ENCODE data around the gene SAMD4A. TPM values are rescaled to one million over a fixed set of nuclear protein-coding genes. Genes with fewer than 3 reads are reported as not detected.

Gene SAMD4A
- total RNA-seq, 1 donor from 2014 or later, result 4.7 TPM

DNA sequence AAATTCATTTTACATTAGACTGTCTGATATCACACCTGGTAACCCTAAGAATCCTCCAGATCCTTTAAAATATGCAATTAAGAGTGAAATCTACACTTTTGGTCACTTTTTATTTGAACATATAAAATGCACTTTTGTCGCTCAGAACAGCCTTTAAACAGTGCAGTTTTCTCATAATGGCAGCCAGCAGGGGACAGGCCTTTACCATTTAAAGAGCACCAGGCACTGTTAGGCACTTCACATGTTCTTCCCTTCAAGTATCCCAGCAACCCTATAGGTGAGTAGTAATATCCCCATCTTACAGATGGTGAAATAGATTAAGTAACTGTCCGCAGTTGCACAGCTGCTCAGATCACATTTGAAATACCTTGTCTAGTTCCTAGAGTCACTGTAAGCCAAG lies 11.3 kb upstream of the SAMD4A start:
- Mint-ChIP-seq H3K27ac (ENCODE audit: unreplicated experiment) (no peak overlapping the region), H3K4me1 (no peaks in the 10 kb centered on the region), H3K36me3 (ENCODE audit: low read depth) (no peaks in the 10 kb centered on the region), H3K9me3 (no peaks in the 10 kb centered on the region), H3K27me3 (ENCODE audit: low read depth) (peaks cover 5% of the 10 kb centered on the region), H3K4me3 (no peak overlapping the region)
- TF ChIP-seq, protein P1, sequence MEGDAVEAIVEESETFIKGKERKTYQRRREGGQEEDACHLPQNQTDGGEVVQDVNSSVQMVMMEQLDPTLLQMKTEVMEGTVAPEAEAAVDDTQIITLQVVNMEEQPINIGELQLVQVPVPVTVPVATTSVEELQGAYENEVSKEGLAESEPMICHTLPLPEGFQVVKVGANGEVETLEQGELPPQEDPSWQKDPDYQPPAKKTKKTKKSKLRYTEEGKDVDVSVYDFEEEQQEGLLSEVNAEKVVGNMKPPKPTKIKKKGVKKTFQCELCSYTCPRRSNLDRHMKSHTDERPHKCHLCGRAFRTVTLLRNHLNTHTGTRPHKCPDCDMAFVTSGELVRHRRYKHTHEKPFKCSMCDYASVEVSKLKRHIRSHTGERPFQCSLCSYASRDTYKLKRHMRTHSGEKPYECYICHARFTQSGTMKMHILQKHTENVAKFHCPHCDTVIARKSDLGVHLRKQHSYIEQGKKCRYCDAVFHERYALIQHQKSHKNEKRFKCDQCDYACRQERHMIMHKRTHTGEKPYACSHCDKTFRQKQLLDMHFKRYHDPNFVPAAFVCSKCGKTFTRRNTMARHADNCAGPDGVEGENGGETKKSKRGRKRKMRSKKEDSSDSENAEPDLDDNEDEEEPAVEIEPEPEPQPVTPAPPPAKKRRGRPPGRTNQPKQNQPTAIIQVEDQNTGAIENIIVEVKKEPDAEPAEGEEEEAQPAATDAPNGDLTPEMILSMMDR (conservative IDR thresholded peaks at IDR 0.05), result peak; percentile 30
- no peak for DNase-seq (ENCODE audit: low read depth, low spot score)

DNA sequence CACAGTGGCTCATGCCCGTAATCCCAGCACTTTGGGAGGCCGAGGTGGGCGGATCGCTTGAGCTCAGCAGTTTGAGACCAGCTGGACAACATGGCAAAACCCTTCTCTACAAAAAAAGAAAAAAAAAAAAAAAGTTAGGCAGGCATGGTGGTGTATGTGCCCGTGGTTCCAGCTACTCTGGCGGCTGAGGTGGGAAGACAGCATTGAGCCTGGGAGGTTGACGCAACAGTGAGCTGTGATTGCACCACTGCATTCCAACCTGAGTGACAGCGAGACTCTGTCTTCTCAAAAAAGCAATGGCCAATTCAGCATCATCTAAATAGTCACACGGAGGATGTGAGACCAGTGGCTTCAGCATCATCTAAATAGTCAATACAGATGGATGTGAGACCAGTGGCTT lies 10.4 kb upstream of the SAMD4A start:
- H3K27ac Mint-ChIP-seq (ENCODE audit: unreplicated experiment), result no peak overlapping the region
- no peaks in the 10 kb centered on the region for H3K36me3 Mint-ChIP-seq (ENCODE audit: low read depth)
- H3K4me3 Mint-ChIP-seq, result no peak overlapping the region
- no peaks in the 10 kb centered on the region for H3K4me1 Mint-ChIP-seq
- TF ChIP-seq, protein P1 (conservative IDR thresholded peaks at IDR 0.05), result no peak
- H3K27me3 Mint-ChIP-seq (ENCODE audit: low read depth), result peaks cover 7% of the 10 kb centered on the region
- no peak for DNase-seq (ENCODE audit: low read depth, low spot score)
- no peaks in the 10 kb centered on the region for H3K9me3 Mint-ChIP-seq

DNA sequence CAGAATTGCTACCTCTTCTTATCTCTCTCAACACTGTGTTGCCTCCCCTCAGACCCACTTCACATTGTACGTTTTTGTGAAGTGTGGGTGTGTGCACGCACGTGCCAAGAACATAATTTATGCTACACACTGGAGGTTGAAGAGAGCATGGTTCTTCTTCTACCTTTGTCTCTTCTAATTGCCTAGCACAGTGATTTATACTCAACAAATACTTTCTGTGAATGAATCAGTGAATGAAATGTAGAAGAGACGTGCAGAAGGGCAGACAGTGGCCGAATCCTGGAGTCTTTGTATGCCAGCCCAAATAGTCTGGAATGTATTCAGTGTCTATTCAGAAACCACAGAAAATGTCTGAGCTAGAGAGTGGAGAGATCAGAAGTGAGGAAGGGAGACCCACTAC lies 4.6 kb upstream of the SAMD4A start:
- Mint-ChIP-seq H3K4me3 (no peak overlapping the region), H3K4me1 (peaks cover 3% of the 10 kb centered on the region), H3K27me3 (ENCODE audit: low read depth) (peaks cover 37% of the 10 kb centered on the region), H3K27ac (ENCODE audit: unreplicated experiment) (no peak overlapping the region), H3K9me3 (no peaks in the 10 kb centered on the region), H3K36me3 (ENCODE audit: low read depth) (no peaks in the 10 kb centered on the region)
- no peak for DNase-seq (ENCODE audit: low read depth, low spot score)
- TF ChIP-seq, protein P1 (conservative IDR thresholded peaks at IDR 0.05), result no peak

DNA sequence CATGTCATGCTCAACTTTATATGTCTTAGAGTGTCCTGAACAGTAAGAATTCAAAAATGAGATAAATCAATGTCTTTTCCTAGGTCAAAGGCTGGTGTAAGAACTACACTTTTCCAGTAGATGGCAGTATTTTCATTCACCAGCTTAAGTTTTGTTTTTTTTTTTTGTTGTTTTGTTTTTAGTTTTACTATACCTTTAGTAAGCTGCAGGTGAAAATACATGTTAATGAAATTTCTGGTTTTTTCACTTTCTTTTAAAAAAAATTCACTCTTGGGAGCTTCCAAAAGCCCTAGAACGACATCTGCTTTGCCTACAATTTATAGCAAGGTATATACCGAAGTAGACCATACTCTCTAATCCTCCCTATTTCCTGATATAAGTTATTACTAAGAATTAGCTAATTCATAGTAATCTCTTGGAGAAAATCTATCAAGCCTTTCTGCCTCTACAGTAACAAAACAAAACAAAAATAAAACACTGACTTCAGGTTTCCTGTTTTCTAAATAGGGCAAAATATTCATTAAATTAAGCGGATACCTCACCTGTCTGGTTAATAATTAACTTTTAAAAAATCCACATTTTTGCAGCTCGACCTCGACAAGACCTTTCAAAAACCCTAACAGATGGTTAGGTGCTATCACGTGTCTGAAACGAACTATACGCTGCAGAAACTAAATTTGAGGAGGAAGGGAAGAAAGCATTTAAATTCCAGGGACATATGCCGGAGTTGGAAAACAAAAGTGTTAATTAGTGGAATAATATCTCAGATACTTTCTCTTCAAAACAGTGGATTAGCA lies 2.7 kb upstream of the SAMD4A start:
- no peaks in the 10 kb centered on the region for H3K9me3 Mint-ChIP-seq
- no peak overlapping the region for H3K27ac Mint-ChIP-seq (ENCODE audit: unreplicated experiment)
- TF ChIP-seq, protein P1 (conservative IDR thresholded peaks at IDR 0.05), result peak; percentile 97
- peaks cover 16% of the 10 kb centered on the region for H3K4me1 Mint-ChIP-seq
- H3K4me3 Mint-ChIP-seq, result peak overlapping the region; percentile 89
- H3K27me3 Mint-ChIP-seq (ENCODE audit: low read depth), result peaks cover 45% of the 10 kb centered on the region
- H3K36me3 Mint-ChIP-seq (ENCODE audit: low read depth), result no peaks in the 10 kb centered on the region
- no peak for DNase-seq (ENCODE audit: low read depth, low spot score)

DNA sequence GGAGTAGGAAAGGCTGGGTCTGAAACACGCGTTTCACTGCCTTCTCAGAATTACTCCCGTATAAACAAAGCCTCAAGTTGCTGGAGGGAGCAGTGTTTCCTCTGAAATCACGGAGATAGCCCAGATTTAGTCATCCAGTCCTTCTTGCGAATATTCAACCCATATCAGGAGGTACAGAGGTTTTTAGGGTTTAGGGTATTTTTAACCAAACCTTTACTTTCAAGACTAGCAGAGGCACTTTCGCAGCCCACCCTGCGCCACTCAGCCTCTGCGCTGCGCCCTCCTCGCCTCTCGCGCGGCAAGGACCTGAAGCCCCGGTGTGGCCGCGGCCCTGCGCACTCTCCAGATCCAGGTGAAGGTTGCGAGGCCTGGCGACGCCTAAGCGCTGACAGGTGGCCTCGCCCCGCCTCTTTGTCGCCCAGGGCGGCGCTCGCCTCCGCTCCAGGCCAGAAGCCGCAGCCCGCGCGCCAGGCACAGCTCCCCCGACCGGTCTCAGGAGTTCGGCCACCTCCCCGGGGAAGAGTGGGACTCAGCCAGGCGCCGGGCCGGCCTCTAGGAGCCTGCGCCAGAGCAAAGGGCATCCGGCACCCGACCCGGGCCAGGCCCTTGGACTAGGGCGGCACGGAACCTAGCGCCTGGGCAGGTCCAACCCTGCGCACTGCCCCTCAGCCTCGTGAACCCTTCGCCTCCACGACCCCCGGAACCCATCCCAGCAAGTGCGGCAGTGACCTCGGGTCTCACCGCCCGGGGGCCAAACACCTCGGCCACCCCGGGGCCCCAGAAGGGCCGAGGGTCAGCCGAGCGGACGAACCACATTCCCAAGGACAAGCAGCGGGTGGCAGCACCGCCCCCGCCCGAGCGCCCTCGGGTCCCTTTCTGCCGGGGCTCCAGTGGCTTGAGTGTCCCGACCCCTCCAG lies 1.8 kb upstream of the SAMD4A start:
- TF ChIP-seq, protein P1 (conservative IDR thresholded peaks at IDR 0.05), result peak; percentile 36
- Mint-ChIP-seq H3K27ac (ENCODE audit: unreplicated experiment) (no peak overlapping the region), H3K4me1 (peaks cover 19% of the 10 kb centered on the region)

More for the DNA sequence above, 1.8 kb upstream of the SAMD4A start:
- peaks cover 44% of the 10 kb centered on the region for H3K27me3 Mint-ChIP-seq (ENCODE audit: low read depth)
- peak overlapping the region; percentile 89 for H3K4me3 Mint-ChIP-seq
- peak; percentile 45 for DNase-seq (ENCODE audit: low read depth, low spot score)
- no peaks in the 10 kb centered on the region for H3K36me3 Mint-ChIP-seq (ENCODE audit: low read depth)
- no peaks in the 10 kb centered on the region for H3K9me3 Mint-ChIP-seq
